OCI-M2 (cell line): ENCODE results near the gene ANKRD45.
A peak's percentile ranks its signal among the peaks of the same experiment; 100 is the strongest.
"Not testable (repeated sequence)": the region's sequence is repeated elsewhere in the genome, so short reads cannot be mapped to it uniquely, and the experiment has no call there.

Experiments used
- DNase-seq: peaks from one replicate; lab custom pipeline; 2025; ENCODE audit not compliant: unreplicated experiment; lab: John Stamatoyannopoulos, UW

The ANKRD45 gene

GRCh38 chr1:173669491-173669941 is at the start of gene ANKRD45:
Gene ANKRD45, minus strand, starts transcription at chr1:173669851. Its CDS starts 10,433 bp downstream, at chr1:173659418.
- no peak for DNase-seq

- no peak for DNase-seq
These were observed 47.6 kb upstream of the ANKRD45 start for GRCh38 chr1:173717238-173717637.

GRCh38 chr1:173715538-173715844 is 45.8 kb upstream of the ANKRD45 start:
- no peak for DNase-seq

GRCh38 chr1:173714759-173715537 is 45.3 kb upstream of the ANKRD45 start, which contains the start of gene KLHL20:
Gene KLHL20, plus strand, starts transcription at chr1:173714981. Its CDS starts 1,063 bp downstream, at chr1:173716044.
- peak; percentile 34 for DNase-seq

- DNase-seq: no peak
These were observed 44.7 kb upstream of the ANKRD45 start for GRCh38 chr1:173714441-173714758.

GRCh38 chr1:173708787-173709186 is 39.1 kb upstream of the ANKRD45 start:
- DNase-seq: no peak

- DNase-seq: no peak
These were observed 35.5 kb upstream of the ANKRD45 start for GRCh38 chr1:173705117-173705516.

- DNase-seq: no peak
These were observed 33.1 kb upstream of the ANKRD45 start for GRCh38 chr1:173702736-173703135.

GRCh38 chr1:173701299-173701698 is 31.6 kb upstream of the ANKRD45 start:
- not testable (repeated sequence) for DNase-seq

GRCh38 chr1:173693238-173693637 is 23.6 kb upstream of the ANKRD45 start:
- no peak for DNase-seq

- no peak for DNase-seq
These were observed 18.6 kb upstream of the ANKRD45 start for GRCh38 chr1:173688300-173688699.

GRCh38 chr1:173685121-173685520 is 15.5 kb upstream of the ANKRD45 start:
- DNase-seq: not testable (repeated sequence)

GRCh38 chr1:173683838-173684237 is 14.2 kb upstream of the ANKRD45 start:
- not testable (repeated sequence) for DNase-seq

GRCh38 chr1:173682184-173682583 is 12.5 kb upstream of the ANKRD45 start:
- DNase-seq: no peak

GRCh38 chr1:173680152-173680551 is 10.5 kb upstream of the ANKRD45 start:
- not testable (repeated sequence) for DNase-seq

GRCh38 chr1:173674496-173674895 is 4.8 kb upstream of the ANKRD45 start:
- DNase-seq: not testable (repeated sequence)

- no peak for DNase-seq
These were observed 3.0 kb downstream of the ANKRD45 start for GRCh38 chr1:173666646-173667045.

- DNase-seq: no peak
These were observed 6.5 kb downstream of the ANKRD45 start for GRCh38 chr1:173663159-173663558.

GRCh38 chr1:173661763-173662162 is 7.9 kb downstream of the ANKRD45 start:
- DNase-seq: no peak

GRCh38 chr1:173661271-173661670 is 8.4 kb downstream of the ANKRD45 start:
- DNase-seq: no peak

GRCh38 chr1:173660306-173660705 is 9.3 kb downstream of the ANKRD45 start:
- DNase-seq: no peak

GRCh38 chr1:173648880-173649605 is 20.6 kb downstream of the ANKRD45 start:
- DNase-seq: no peak
